D721Med (cell line): Measurements from ENCODE around the gene ATAD5.

Source experiments
- DNase-seq: peaks from one replicate; pipeline ENCODE4 v3.0.0; 2011; ENCODE audit warnings: low spot score; ENCODE audit not compliant: insufficient read length
- FAIRE-seq: peaks from 2 replicates; lab custom pipeline; 2011; peaks lifted over from hg19 to GRCh38; lab: Jason Lieb, UNC
- CTCF ChIP-seq: IDR thresholded peaks from 2 replicates; pipeline ENCODE4 v1.5.1; 2012; ENCODE audit warnings: mild to moderate bottlenecking, control low read depth; ENCODE audit not compliant: insufficient read depth; ENCODE audit errors: missing control alignments

The ATAD5 gene

GRCh38 chr17:30827082-30827481 is 4.7 kb upstream of the ATAD5 start:
- FAIRE-seq, result no peak
- TF ChIP-seq CTCF, result no peak
- DNase-seq, result no peak

GRCh38 chr17:30829022-30829421 is 2.7 kb upstream of the ATAD5 start:
- DNase-seq, result no peak
- no peak for TF ChIP-seq CTCF
- no peak for FAIRE-seq

GRCh38 chr17:30831257-30831656 is 509 bp upstream of the ATAD5 start:
- FAIRE-seq (no peak), DNase-seq (no peak)
- no peak for TF ChIP-seq CTCF

- no peak for DNase-seq
These were observed 815 bp downstream of the ATAD5 start for GRCh38 chr17:30832438-30833124.

GRCh38 chr17:30838202-30838807 is 6.5 kb downstream of the ATAD5 start:
- DNase-seq (no peak), FAIRE-seq (no peak)
- no peak for TF ChIP-seq CTCF

More at GRCh38 chr17:30832438-30833124, 815 bp downstream of the ATAD5 start:
- no peak for TF ChIP-seq CTCF
- no peak for FAIRE-seq

- DNase-seq, result no peak
- no peak for TF ChIP-seq CTCF
- FAIRE-seq, result no peak
These were observed 9.0 kb downstream of the ATAD5 start for GRCh38 chr17:30840771-30841170.

- no peak for DNase-seq
- no peak for TF ChIP-seq CTCF
- no peak for FAIRE-seq
These were observed 16.3 kb downstream of the ATAD5 start for GRCh38 chr17:30848021-30848420.
